SH-SY5Y (cell line): ENCODE data around the gene PDE9A.

Source experiments
- GATA2 ChIP-seq: IDR thresholded peaks from 2 replicates; pipeline ENCODE4 v1.6.1; 2011; ENCODE audit warnings: mild to moderate bottlenecking, low read depth, low read length
- GATA3 ChIP-seq: IDR thresholded peaks from 2 replicates; pipeline ENCODE4 v1.6.1; 2011; ENCODE audit warnings: low read depth, mild to moderate bottlenecking, low read length, moderate library complexity

DNA sequence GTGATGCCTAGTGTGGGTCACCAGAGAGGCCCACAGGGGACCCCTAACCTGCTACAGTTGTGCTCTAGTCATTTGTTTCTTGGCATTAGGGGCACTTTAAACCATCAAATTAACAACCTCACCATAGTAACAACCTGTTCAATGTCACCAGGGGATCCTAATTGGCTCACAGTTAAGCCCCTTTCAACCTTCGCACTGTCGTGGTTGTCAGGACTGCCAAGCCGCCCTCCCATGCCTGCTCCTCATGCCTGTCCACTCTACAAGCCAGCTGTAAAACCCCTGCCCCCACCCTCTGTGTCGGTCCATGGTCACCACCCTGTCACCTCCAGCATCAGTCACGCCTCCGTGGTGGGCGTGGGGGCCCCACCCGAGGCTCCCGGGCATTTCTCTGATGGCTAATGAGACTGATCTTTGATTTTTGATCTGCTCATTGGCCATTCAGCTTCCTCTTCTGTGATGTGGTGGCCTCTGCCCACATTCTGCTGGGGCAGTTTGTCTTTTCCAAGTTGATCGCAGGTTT, 129.4 kb downstream of the PDE9A start:
- TF ChIP-seq GATA3 (no peak), GATA2 (no peak)
